ENCODE measurements around the gene RAMP3.

GRCh38 chr7:45117582-45117981 lies 40.0 kb upstream of the RAMP3 start:
- TF ChIP-seq POLR2A (IDR thresholded peaks at IDR 0.05), result no peak
- TF ChIP-seq, protein P1, sequence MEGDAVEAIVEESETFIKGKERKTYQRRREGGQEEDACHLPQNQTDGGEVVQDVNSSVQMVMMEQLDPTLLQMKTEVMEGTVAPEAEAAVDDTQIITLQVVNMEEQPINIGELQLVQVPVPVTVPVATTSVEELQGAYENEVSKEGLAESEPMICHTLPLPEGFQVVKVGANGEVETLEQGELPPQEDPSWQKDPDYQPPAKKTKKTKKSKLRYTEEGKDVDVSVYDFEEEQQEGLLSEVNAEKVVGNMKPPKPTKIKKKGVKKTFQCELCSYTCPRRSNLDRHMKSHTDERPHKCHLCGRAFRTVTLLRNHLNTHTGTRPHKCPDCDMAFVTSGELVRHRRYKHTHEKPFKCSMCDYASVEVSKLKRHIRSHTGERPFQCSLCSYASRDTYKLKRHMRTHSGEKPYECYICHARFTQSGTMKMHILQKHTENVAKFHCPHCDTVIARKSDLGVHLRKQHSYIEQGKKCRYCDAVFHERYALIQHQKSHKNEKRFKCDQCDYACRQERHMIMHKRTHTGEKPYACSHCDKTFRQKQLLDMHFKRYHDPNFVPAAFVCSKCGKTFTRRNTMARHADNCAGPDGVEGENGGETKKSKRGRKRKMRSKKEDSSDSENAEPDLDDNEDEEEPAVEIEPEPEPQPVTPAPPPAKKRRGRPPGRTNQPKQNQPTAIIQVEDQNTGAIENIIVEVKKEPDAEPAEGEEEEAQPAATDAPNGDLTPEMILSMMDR (IDR thresholded peaks at IDR 0.05), result no peak
